Activated CD8-positive, alpha-beta T cell treated with anti-CD3 and anti-CD28 coated beads for 36 hours (primary cell): ENCODE data around the gene HOXA2. TPM values are rescaled to one million over a fixed set of nuclear protein-coding genes. Genes with fewer than 3 reads are reported as not detected.

Experiments
- ATAC-seq: fragments of 200-7000 bp; cut with Tn5 transposase; one replicate; pipeline ENCODE4 v1.10.0; 2021; ENCODE audit warnings: mild to moderate bottlenecking, moderate library complexity
- CTCF ChIA-PET: fragments of 350-600 bp; sonication (Branson Sonifier 250); formaldehyde crosslinking; loops from one replicate; lab custom pipeline; 2021; ENCODE audit warnings: antibody characterized with exemption; lab: Charles Lee
- POLR2A ChIA-PET: fragments of 350-600 bp; sonication (Branson Sonifier 250); formaldehyde crosslinking; loops from one replicate; lab custom pipeline; 2021; ENCODE audit warnings: antibody characterized with exemption; lab: Charles Lee
- DNase-seq: peaks from one replicate; pipeline ENCODE4 v3.0.0-alpha.2; 2020
- H3K27ac Mint-ChIP-seq: one replicate; pipeline ENCODE4 v1.8.0; 2021; ENCODE audit warnings: mild to moderate bottlenecking, mixed read lengths
- H3K27me3 Mint-ChIP-seq: one replicate; pipeline ENCODE4 v1.8.0; 2021; ENCODE audit warnings: mixed read lengths
- H3K36me3 Mint-ChIP-seq: one replicate; pipeline ENCODE4 v1.8.0; 2021; ENCODE audit warnings: low read depth, mixed read lengths
- H3K4me1 Mint-ChIP-seq: one replicate; pipeline ENCODE4 v1.8.0; 2021; ENCODE audit warnings: low read depth, mixed read lengths
- H3K4me3 Mint-ChIP-seq: one replicate; pipeline ENCODE4 v1.8.0; 2021; ENCODE audit warnings: mild to moderate bottlenecking, moderate library complexity, mixed read lengths
- H3K9me3 Mint-ChIP-seq: one replicate; pipeline ENCODE4 v1.8.0; 2021; ENCODE audit warnings: mixed read lengths
- intact Hi-C: fragments of 100-400 bp; cut with micrococcal nuclease; formaldehyde crosslinking; loops from one replicate; pipeline ENCODE4 v1.10.0; 2022
- total RNA-seq, 2 experiments: library from RNA; stranded (reverse); gene quantifications; one replicate each; pipeline ENCODE4 v1.2.3, GENCODE V29; 2021
- TF ChIP-seq, protein P1 (sequence below): fragments of 200-600 bp; IDR thresholded peaks from one replicate; pipeline ENCODE4 v1.8.0; 2022; ENCODE audit warnings: antibody characterized with exemption, mild to moderate bottlenecking

HOXA2 gene
- total RNA-seq, 2 experiments from 2014 or later, result not detected

DNA sequence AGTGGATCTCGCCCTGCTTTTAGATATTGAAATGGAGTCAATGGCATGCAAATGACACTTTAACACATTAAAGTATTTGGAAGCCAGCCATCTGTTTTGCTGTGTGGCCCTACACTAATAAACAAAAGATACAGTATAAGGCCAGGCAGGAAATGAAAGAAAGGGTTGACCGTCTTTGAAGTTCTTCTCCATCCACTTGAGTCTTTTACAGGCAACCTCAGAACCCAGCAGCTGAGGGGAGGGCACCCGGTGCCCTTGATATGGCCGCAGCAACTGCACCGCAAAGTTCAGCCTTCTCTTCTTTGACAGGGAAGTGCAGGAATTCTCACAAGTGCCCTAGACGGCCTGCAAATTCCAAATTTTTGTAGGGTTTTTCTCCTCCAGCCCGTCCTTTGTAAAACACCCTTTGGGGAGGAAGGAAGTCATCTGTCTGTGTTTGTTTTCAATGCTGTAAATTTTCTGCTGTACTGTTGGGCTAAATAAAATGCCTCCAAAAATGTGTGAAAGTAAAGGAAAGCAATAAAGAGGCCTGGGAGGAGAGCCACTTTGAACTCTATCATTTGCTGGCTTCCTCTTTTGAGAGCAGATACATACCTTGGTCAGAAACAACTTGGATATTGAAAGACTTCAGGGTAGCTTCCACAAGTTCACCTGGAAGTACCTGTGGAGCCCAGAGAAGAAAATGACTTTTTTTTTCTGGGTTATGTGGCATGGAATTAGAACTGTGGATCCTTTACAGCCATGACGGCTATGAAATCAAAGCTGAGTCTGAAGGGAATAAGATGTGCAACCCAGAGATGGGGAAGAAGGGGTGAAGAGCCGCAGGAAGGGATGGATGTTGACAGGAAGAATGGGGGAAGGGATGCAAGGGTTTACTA is 10.3 kb downstream of the HOXA2 start:
- intact Hi-C loops, result no loop called here
- no peaks in the 10 kb centered on the region for H3K9me3 Mint-ChIP-seq
- ChIA-PET POLR2A (interaction anchor here (0.7 kb wide), 1 partner anchor 96 kb away, joined by 3 read pairs; no protein-coding TSS in a partner anchor), CTCF (interaction anchor here (0.6 to 1.5 kb wide), 2 partner anchors 69 to 808 kb away, joined by 4 to 6 read pairs; no protein-coding TSS in a partner anchor)
- no peak for DNase-seq
- no peak overlapping the region for H3K27ac Mint-ChIP-seq
- peaks cover 66% of the 10 kb centered on the region for H3K27me3 Mint-ChIP-seq
- H3K36me3 Mint-ChIP-seq, result peaks cover 2% of the 10 kb centered on the region
- no peak for ATAC-seq
- TF ChIP-seq, protein P1, sequence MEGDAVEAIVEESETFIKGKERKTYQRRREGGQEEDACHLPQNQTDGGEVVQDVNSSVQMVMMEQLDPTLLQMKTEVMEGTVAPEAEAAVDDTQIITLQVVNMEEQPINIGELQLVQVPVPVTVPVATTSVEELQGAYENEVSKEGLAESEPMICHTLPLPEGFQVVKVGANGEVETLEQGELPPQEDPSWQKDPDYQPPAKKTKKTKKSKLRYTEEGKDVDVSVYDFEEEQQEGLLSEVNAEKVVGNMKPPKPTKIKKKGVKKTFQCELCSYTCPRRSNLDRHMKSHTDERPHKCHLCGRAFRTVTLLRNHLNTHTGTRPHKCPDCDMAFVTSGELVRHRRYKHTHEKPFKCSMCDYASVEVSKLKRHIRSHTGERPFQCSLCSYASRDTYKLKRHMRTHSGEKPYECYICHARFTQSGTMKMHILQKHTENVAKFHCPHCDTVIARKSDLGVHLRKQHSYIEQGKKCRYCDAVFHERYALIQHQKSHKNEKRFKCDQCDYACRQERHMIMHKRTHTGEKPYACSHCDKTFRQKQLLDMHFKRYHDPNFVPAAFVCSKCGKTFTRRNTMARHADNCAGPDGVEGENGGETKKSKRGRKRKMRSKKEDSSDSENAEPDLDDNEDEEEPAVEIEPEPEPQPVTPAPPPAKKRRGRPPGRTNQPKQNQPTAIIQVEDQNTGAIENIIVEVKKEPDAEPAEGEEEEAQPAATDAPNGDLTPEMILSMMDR, result no peak
- H3K4me1 Mint-ChIP-seq, result peaks cover 11% of the 10 kb centered on the region
- no peak overlapping the region for H3K4me3 Mint-ChIP-seq

DNA sequence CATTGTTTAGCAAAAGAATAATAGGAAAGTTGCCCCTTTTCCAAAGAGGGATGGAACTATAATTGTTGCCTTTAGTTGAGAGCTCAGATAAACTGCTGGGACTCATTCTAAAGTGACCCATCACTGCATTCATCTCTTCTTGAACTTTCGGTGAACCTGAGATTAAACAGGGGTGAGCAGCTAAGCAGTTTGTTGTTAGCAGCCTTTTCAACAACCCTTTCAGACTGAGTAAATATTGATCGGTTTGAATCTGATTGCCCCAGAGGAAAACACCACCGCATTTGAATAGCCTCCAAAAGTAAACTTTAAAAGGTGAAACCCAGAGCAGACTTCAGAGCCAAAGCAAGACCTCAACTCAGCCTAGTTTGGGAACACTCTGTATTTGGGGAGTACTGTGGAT is 11.4 kb downstream of the HOXA2 start:
- peaks cover 2% of the 10 kb centered on the region for H3K36me3 Mint-ChIP-seq
- intact Hi-C loops, result no loop called here
- peaks cover 9% of the 10 kb centered on the region for H3K4me1 Mint-ChIP-seq
- no peak for ATAC-seq
- H3K9me3 Mint-ChIP-seq, result no peaks in the 10 kb centered on the region
- H3K27ac Mint-ChIP-seq, result no peak overlapping the region
- POLR2A ChIA-PET, result no interaction called here
- TF ChIP-seq, protein P1, result no peak
- no peak overlapping the region for H3K4me3 Mint-ChIP-seq
- no peak for DNase-seq
- CTCF ChIA-PET, result interaction anchor here (0.8 to 1.3 kb wide), 3 partner anchors 9 to 238 kb away, joined by 3 to 4 read pairs (median 3); no protein-coding TSS in a partner anchor
- H3K27me3 Mint-ChIP-seq, result peaks cover 71% of the 10 kb centered on the region

DNA sequence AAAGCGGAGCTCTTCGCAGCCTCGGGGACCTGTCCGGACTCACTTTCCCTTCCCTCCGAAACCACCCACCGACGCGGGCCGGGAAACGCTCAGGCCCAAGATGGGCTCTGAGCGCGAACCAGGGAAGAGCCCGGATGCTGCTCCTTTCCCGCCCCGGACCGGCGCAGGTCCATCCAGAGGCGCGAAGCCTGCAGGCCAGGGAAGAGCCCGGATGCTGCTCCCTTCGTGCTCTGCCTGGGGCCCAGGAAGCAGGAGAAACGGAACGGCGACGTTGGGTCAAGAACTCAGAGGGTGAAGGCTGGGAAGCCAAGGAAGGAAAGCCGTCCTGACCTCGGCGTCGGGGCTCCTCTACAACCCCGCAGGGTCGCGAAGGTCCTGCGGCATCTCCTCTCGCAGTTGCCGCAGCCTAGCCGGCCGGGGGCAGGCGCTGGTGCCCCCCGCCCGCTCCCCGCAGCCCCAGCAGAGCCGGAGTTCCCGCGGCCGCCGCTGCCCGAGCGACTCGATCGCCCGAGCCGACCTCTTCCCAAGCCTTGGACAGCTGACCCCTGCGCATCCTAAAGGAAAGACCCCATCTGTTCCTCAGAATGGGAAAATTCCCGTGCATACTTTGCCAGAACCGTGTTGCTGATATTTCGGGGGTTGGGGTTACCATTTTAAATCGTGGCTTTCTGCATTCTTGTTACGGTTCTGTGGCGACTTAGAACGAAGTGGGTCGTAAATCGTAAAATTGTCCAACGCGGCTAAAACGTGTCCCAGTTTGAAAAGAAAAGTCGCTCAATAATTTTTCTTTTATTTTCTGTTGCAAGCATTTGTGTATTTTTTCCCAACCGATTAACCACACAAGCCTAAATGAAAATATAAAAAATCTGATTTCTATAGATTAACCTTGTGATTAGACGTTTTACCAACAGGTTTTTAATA is 14.2 kb downstream of the HOXA2 start:
- peaks cover 61% of the 10 kb centered on the region for H3K27me3 Mint-ChIP-seq
- TF ChIP-seq, protein P1, result no peak
- intact Hi-C loops, result no loop called here
- no peak overlapping the region for H3K4me3 Mint-ChIP-seq
- POLR2A ChIA-PET, result interaction anchor here (0.6 kb wide), 1 partner anchor 53 kb away, joined by 3 read pairs; no protein-coding TSS in a partner anchor
- CTCF ChIA-PET, result no interaction called here
- no peak for DNase-seq
- no peak for ATAC-seq
- H3K27ac Mint-ChIP-seq, result no peak overlapping the region
- H3K9me3 Mint-ChIP-seq, result no peaks in the 10 kb centered on the region
- H3K4me1 Mint-ChIP-seq, result no peaks in the 10 kb centered on the region
- peaks cover 2% of the 10 kb centered on the region for H3K36me3 Mint-ChIP-seq

DNA sequence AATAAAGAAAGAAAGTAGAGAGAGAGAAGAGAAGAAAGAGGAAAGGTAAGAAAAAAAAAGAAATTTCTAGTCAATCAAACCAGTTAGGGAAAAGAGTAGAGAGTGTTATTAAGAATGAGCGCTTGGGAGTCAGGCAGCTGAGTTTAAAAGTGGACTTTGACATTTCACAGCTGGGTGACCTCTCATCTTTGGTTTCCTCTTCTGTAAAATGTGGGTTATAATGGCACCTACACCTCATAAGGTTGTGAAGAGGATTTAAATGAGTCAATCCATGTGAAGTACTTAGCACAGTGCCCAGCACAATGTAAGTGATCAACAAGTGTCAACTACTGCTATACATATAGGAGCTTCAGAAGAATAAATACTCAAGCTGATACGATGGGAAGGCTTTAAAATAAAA is 18.8 kb downstream of the HOXA2 start:
- no peaks in the 10 kb centered on the region for H3K4me1 Mint-ChIP-seq
- TF ChIP-seq, protein P1, result no peak
- H3K27me3 Mint-ChIP-seq, result peaks cover 20% of the 10 kb centered on the region
- H3K27ac Mint-ChIP-seq, result no peak overlapping the region
- no peaks in the 10 kb centered on the region for H3K9me3 Mint-ChIP-seq
- ChIA-PET POLR2A (no interaction called here), CTCF (interaction anchor here (1.4 to 1.7 kb wide), 2 partner anchors 77 to 230 kb away, joined by 3 to 4 read pairs; no protein-coding TSS in a partner anchor)
- ATAC-seq (no peak), DNase-seq (no peak)
- no peak overlapping the region for H3K4me3 Mint-ChIP-seq
- intact Hi-C loops, result no loop called here
- peaks cover 2% of the 10 kb centered on the region for H3K36me3 Mint-ChIP-seq
